Natural killer cell (primary cell): Measurements from ENCODE around the gene CGNL1. TPM values are rescaled to one million over a fixed set of nuclear protein-coding genes. Genes with fewer than 3 reads are reported as not detected.

Experiments used
- ATAC-seq, 3 donors: fragments of 150-1000 bp in 2 of 3; fragments of 200-7000 bp in 1 of 3; cut with Tn5 transposase; 1 replicate in 1 of 3; 2 replicates in 2 of 3; pipeline ENCODE4 v1.10.0; 2021; ENCODE audit warnings: mild to moderate bottlenecking in 2 of 3, moderate library complexity in 2 of 3
- DNase-seq, 2 donors: peaks; one replicate each; pipeline versions ENCODE4 v3.0.0 to v3.0.0-alpha.2; 2013 to 2021; ENCODE audit warnings: mixed read lengths in 1 of 2
- H3K27ac ChIP-seq: one replicate; pipeline ENCODE4 v1.5.1; 2013; ENCODE audit warnings: mild to moderate bottlenecking, low read length
- H3K27me3 ChIP-seq: one replicate; pipeline ENCODE4 v1.6.1; 2013; ENCODE audit warnings: low read length; ENCODE audit not compliant: control insufficient read depth, insufficient read depth
- H3K36me3 ChIP-seq: one replicate; pipeline ENCODE4 v1.6.1; 2013; ENCODE audit warnings: low read length; ENCODE audit not compliant: control insufficient read depth, insufficient read depth
- H3K4me1 ChIP-seq: one replicate; pipeline ENCODE4 v1.6.1; 2013; ENCODE audit warnings: low read length; ENCODE audit not compliant: control insufficient read depth, insufficient read depth
- H3K4me3 ChIP-seq: one replicate; pipeline ENCODE4 v1.5.1; 2013; ENCODE audit warnings: low read length
- H3K9me3 ChIP-seq: one replicate; pipeline ENCODE4 v1.6.1; 2013; ENCODE audit warnings: low read length; ENCODE audit not compliant: control insufficient read depth, insufficient read depth
- H3K27ac Mint-ChIP-seq, 2 donors: one replicate each; pipeline ENCODE4 v1.8.0; 2022; ENCODE audit warnings: mild to moderate bottlenecking in 2 of 2, mixed read lengths in 2 of 2, moderate library complexity in 1 of 2
- H3K27me3 Mint-ChIP-seq, 2 donors: one replicate each; pipeline ENCODE4 v1.8.0; 2022; ENCODE audit warnings: low read depth in 2 of 2, mixed read lengths in 2 of 2
- H3K36me3 Mint-ChIP-seq: one replicate; pipeline ENCODE4 v1.8.0; 2022; ENCODE audit warnings: mixed read lengths
- H3K4me1 Mint-ChIP-seq, 2 donors: one replicate each; pipeline ENCODE4 v1.8.0; 2022; ENCODE audit warnings: mixed read lengths in 2 of 2
- H3K4me3 Mint-ChIP-seq: one replicate; pipeline ENCODE4 v1.8.0; 2022; ENCODE audit warnings: mild to moderate bottlenecking, moderate library complexity, mixed read lengths
- H3K9me3 Mint-ChIP-seq, 2 donors: one replicate each; pipeline ENCODE4 v1.8.0; 2022; ENCODE audit warnings: mixed read lengths in 2 of 2
- CTCF ChIP-seq: fragments of 200-600 bp; IDR thresholded peaks from one replicate; pipeline ENCODE4 v1.8.0; 2022; ENCODE audit warnings: antibody characterized with exemption
- WGBS: methylation state at CpG from one replicate; pipeline ENCODE4 v1.1.7; 2013; ENCODE audit warnings: missing lambda C conversion rate; ENCODE audit not compliant: insufficient coverage; 5-methylcytosine and 5-hydroxymethylcytosine counted together
- intact Hi-C: fragments of 100-400 bp; cut with micrococcal nuclease; formaldehyde crosslinking; loops from one replicate; pipeline ENCODE4 v1.14.2; 2022
- total RNA-seq, 4 donors: library from RNA; stranded (reverse); fragments of 120-200 nt in 1 of 4; gene quantifications; one replicate each; pipeline versions ENCODE4 v1.2.3 to v1.2.4, GENCODE V29; 2013 to 2022

CGNL1 gene
- total RNA-seq, 3 donors from 2014 or later (not counting 1 experiment from before 2014, with no cell fraction given), result not detected

GRCh38 chr15:57444877-57445513, 68.7 kb downstream of the CGNL1 start:
- DNase-seq (no peak), ATAC-seq (no peak)
- no peak overlapping the region for H3K4me3 Mint-ChIP-seq
- no peaks in the 10 kb centered on the region for H3K4me1 Mint-ChIP-seq
- no peaks in the 10 kb centered on the region for H3K4me1 ChIP-seq
- intact Hi-C loops, result no loop called here
- no peak overlapping the region for H3K27ac ChIP-seq
- no peak overlapping the region for H3K4me3 ChIP-seq
- H3K36me3 Mint-ChIP-seq, result no peaks in the 10 kb centered on the region
- H3K9me3 Mint-ChIP-seq, result no peaks in the 10 kb centered on the region
- H3K36me3 ChIP-seq, result no peaks in the 10 kb centered on the region
- no peaks in the 10 kb centered on the region for H3K9me3 ChIP-seq
- 81% methylated on average over 3 of the region's 5 CpGs for WGBS
- peaks cover 16 to 28% of the 10 kb centered on the region in 2 donors for H3K27me3 Mint-ChIP-seq
- no peak overlapping the region for H3K27ac Mint-ChIP-seq
- TF ChIP-seq CTCF, result no peak
- H3K27me3 ChIP-seq, result peaks cover 4% of the 10 kb centered on the region

GRCh38 chr15:57445872-57446271, 69.6 kb downstream of the CGNL1 start:
- TF ChIP-seq CTCF, result no peak
- Mint-ChIP-seq H3K4me3 (no peak overlapping the region), H3K27me3 (peaks cover 16 to 28% of the 10 kb centered on the region in 2 donors), H3K9me3 (no peaks in the 10 kb centered on the region), H3K36me3 (no peaks in the 10 kb centered on the region), H3K27ac (no peak overlapping the region), H3K4me1 (no peaks in the 10 kb centered on the region)
- H3K27ac ChIP-seq, result no peak overlapping the region
- H3K9me3 ChIP-seq, result no peaks in the 10 kb centered on the region
- no peak for DNase-seq
- no peaks in the 10 kb centered on the region for H3K4me1 ChIP-seq
- no peak for ATAC-seq
- no CpG with 5 or more reads among the region's 1 CpG for WGBS
- peaks cover 4% of the 10 kb centered on the region for H3K27me3 ChIP-seq
- no peaks in the 10 kb centered on the region for H3K36me3 ChIP-seq
- intact Hi-C loops, result no loop called here
- no peak overlapping the region for H3K4me3 ChIP-seq

GRCh38 chr15:57446393-57446792, 70.1 kb downstream of the CGNL1 start:
- H3K27ac ChIP-seq, result no peak overlapping the region
- H3K9me3 Mint-ChIP-seq, result no peaks in the 10 kb centered on the region
- no peaks in the 10 kb centered on the region for H3K4me1 ChIP-seq
- intact Hi-C loops, result no loop called here
- no peak overlapping the region for H3K4me3 Mint-ChIP-seq
- ATAC-seq (no peak), DNase-seq (no peak)
- H3K36me3 Mint-ChIP-seq, result no peaks in the 10 kb centered on the region
- no peaks in the 10 kb centered on the region for H3K9me3 ChIP-seq
- H3K4me1 Mint-ChIP-seq, result no peaks in the 10 kb centered on the region
- TF ChIP-seq CTCF, result no peak
- H3K36me3 ChIP-seq, result no peaks in the 10 kb centered on the region
- WGBS, result no CpG with 5 or more reads among the region's 3 CpGs
- no peak overlapping the region for H3K27ac Mint-ChIP-seq
- no peak overlapping the region for H3K4me3 ChIP-seq
- H3K27me3 ChIP-seq, result peaks cover 4% of the 10 kb centered on the region
- H3K27me3 Mint-ChIP-seq, result peaks cover 16 to 30% of the 10 kb centered on the region in 2 donors

- Histone ChIP-seq H3K27me3 (peaks cover 7% of the 10 kb centered on the region), H3K27ac (no peak overlapping the region), H3K36me3 (no peaks in the 10 kb centered on the region), H3K4me1 (no peaks in the 10 kb centered on the region), H3K9me3 (no peaks in the 10 kb centered on the region), H3K4me3 (no peak overlapping the region)
- H3K9me3 Mint-ChIP-seq, result no peaks in the 10 kb centered on the region
- H3K27ac Mint-ChIP-seq, result no peak overlapping the region
- peaks cover 19 to 46% of the 10 kb centered on the region in 2 donors for H3K27me3 Mint-ChIP-seq
- no peak for TF ChIP-seq CTCF
- DNase-seq (no peak), ATAC-seq (no peak)
- H3K4me3 Mint-ChIP-seq, result no peak overlapping the region
- no peaks in the 10 kb centered on the region for H3K36me3 Mint-ChIP-seq
- no peaks in the 10 kb centered on the region for H3K4me1 Mint-ChIP-seq
- intact Hi-C loops, result no loop called here
These were observed 75.2 kb downstream of the CGNL1 start for GRCh38 chr15:57451555-57451954.
